ENCODE results near the gene CDH1.

Gene CDH1

GRCh38 chr16:68857479-68857878 is 120.4 kb downstream of the CDH1 start:
- no peak for DNase-seq (ENCODE audit: low spot score)
- TF ChIP-seq CTCF (IDR thresholded peaks at IDR 0.05; ENCODE audit: extremely low read depth, missing control alignments): no peak

- no peak for TF ChIP-seq CTCF (IDR thresholded peaks at IDR 0.05; ENCODE audit: extremely low read depth, missing control alignments)
- DNase-seq (ENCODE audit: low spot score): no peak
These were observed 122.7 kb downstream of the CDH1 start for GRCh38 chr16:68859828-68860227.

- DNase-seq (ENCODE audit: low spot score): no peak
- no peak for TF ChIP-seq CTCF (IDR thresholded peaks at IDR 0.05; ENCODE audit: extremely low read depth, missing control alignments)
These were observed 124.1 kb downstream of the CDH1 start for GRCh38 chr16:68860978-68861892.

- no peak for DNase-seq (ENCODE audit: low spot score)
- TF ChIP-seq CTCF (IDR thresholded peaks at IDR 0.05; ENCODE audit: extremely low read depth, missing control alignments): no peak
These were observed 129.8 kb downstream of the CDH1 start for GRCh38 chr16:68866933-68867332.

GRCh38 chr16:68869492-68870088 is 132.5 kb downstream of the CDH1 start:
- no peak for TF ChIP-seq CTCF (IDR thresholded peaks at IDR 0.05; ENCODE audit: extremely low read depth, missing control alignments)
- DNase-seq (ENCODE audit: low spot score): no peak

- no peak for TF ChIP-seq CTCF (IDR thresholded peaks at IDR 0.05; ENCODE audit: extremely low read depth, missing control alignments)
- DNase-seq (ENCODE audit: low spot score): no peak
These were observed 136.8 kb downstream of the CDH1 start for GRCh38 chr16:68873635-68874471.

Measured in GM20000 (cell line).